ENCODE measurements around the gene PRKCE. TPM values are rescaled to one million over a fixed set of nuclear protein-coding genes. Genes with fewer than 3 reads are reported as not detected.

Gene PRKCE
- total RNA-seq, result 3.8 and 5.4 TPM in 2 replicates

GRCh38 chr2:45651415-45652089, at the start of gene PRKCE:
PRKCE (plus strand) TSS chr2:45651675.

DNA sequence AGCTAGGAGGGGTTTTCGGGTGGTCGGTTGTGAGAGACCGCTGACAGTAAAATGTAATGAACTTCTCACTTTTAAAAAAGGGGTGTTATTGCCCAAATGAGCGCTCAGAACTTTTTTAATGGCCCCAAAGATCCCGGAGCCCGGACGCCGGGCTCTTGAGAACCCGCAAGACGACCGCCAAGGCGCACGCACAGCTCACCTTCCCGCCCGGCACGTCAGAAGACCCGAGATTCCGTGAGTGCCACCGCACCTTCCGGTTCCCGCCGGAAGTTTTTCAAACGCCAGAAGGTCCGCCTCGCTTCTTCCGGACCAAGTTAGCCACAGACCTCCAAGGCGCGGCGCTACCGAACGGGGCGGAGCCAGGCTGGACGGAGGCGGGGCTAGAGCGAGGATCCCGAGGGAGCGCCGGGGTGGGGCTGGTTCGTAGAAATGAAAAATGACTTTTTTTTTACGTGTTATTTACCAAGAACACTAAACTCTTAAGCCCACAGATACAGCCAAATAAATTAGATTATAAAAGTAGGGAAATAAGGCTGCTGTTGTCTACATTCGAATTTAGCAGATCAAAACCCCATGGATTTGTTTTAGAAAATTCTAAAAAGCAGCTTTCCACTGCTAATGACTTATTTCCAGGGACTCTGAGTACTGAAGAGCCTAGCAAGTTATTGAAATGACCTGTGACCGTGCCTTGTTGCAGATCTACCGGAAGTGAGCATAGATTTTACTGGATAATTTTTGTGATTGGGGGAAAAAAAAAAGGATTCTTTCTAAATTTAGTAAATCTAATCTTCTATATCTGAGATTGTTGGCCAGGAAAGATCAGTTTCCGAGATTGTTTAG, 40.2 kb upstream of the PRKCE start, which contains the start of gene SRBD1:
TSS of gene SRBD1 (minus strand) at position 248 of the 840 bp plus-strand sequence. CDS start 5,826 bp downstream, outside the sequence.

Other genes starting within 250 kb of the PRKCE start
- gene SRBD1, start 40.4 kb upstream of the PRKCE start, total RNA-seq, result 9.1 and 15.4 TPM in 2 replicates

Measured in epithelial cell of alveolus of lung (primary cell).